HUES6 (cell line): ENCODE data around the gene GNB4.

ENCODE experiments used
- H3K27ac ChIP-seq: 2 replicates; pipeline ENCODE4 v1.7.0; 2013; ENCODE audit warnings: low read depth, mild to moderate bottlenecking, low read length, inconsistent platforms
- H3K27me3 ChIP-seq: 2 replicates; pipeline ENCODE4 v1.6.1; 2013; ENCODE audit warnings: low read length; ENCODE audit not compliant: control insufficient read depth, insufficient read depth
- H3K36me3 ChIP-seq: 2 replicates; pipeline ENCODE4 v1.6.1; 2013; ENCODE audit warnings: low read length; ENCODE audit not compliant: control insufficient read depth, insufficient read depth
- H3K4me1 ChIP-seq: 2 replicates; pipeline ENCODE4 v1.6.1; 2013; ENCODE audit warnings: low read length; ENCODE audit not compliant: control insufficient read depth, insufficient read depth
- H3K4me3 ChIP-seq: 2 replicates; pipeline ENCODE4 v1.5.1; 2013; ENCODE audit warnings: low read depth, low read length
- H3K9ac ChIP-seq: one replicate; pipeline ENCODE4 v1.6.1; 2013; ENCODE audit warnings: mild to moderate bottlenecking, low read length
- H3K9me3 ChIP-seq: 2 replicates; pipeline ENCODE4 v1.6.1; 2013; ENCODE audit warnings: low read depth, low read length; ENCODE audit not compliant: control insufficient read depth, insufficient read depth

GNB4 gene

DNA sequence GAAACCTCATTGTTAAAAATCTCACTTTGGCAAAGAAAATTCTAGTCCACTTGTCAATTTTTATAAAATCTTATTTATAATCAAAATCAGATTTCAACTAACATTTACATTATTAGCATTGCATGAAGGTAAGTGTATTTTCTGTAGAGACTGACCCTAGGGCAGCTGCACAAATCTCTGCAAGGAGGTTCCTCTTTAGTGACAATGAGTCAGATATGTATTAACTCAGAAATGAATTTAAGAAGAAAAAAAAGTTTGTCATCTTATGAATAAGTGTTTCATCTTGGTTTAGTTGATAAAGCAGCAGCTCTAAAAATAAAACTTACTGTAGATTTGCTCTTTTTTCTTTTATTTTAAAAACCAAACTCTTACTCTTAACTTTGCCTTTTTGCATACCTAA lies 9.0 kb upstream of the GNB4 start:
- no peak overlapping the region for H3K4me3 ChIP-seq
- no peak overlapping the region for H3K27ac ChIP-seq
- no peaks in the 10 kb centered on the region for H3K9me3 ChIP-seq
- no peaks in the 10 kb centered on the region for H3K36me3 ChIP-seq
- H3K27me3 ChIP-seq, result no peaks in the 10 kb centered on the region
- H3K4me1 ChIP-seq, result peaks cover 12% of the 10 kb centered on the region
- no peak overlapping the region for H3K9ac ChIP-seq

DNA sequence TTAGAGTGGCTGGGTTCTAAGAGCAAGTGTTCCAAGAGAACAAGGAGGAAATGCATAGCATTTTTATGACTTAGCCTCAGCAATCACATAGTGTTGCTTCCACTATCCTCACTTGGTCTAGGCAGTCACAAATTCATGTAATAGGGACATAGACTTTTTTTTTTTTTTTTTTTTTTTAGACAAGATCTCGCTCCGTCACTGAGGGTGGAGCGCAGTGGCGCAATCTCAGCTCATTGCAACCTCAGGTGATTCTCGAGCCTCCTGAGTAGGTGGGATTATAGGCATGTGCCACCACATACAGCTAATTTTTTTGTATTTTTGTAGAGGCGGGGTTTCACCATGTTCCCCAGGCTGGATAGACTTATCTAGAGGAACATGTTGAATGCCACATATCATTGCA lies 4.7 kb upstream of the GNB4 start:
- Histone ChIP-seq H3K4me1 (peaks cover 26% of the 10 kb centered on the region), H3K4me3 (no peak overlapping the region), H3K9me3 (no peaks in the 10 kb centered on the region), H3K36me3 (no peaks in the 10 kb centered on the region), H3K9ac (no peak overlapping the region), H3K27me3 (no peaks in the 10 kb centered on the region), H3K27ac (no peak overlapping the region)

- Histone ChIP-seq H3K9me3 (no peaks in the 10 kb centered on the region), H3K4me1 (peaks cover 26% of the 10 kb centered on the region), H3K27me3 (peaks cover 4% of the 10 kb centered on the region; the same call in 1 of the 2 replicates), H3K4me3 (no peak overlapping the region), H3K36me3 (no peaks in the 10 kb centered on the region), H3K9ac (no peak overlapping the region), H3K27ac (no peak overlapping the region)
Observed at GRCh38 chr3:179454887-179455286, 3.6 kb upstream of the GNB4 start.

DNA sequence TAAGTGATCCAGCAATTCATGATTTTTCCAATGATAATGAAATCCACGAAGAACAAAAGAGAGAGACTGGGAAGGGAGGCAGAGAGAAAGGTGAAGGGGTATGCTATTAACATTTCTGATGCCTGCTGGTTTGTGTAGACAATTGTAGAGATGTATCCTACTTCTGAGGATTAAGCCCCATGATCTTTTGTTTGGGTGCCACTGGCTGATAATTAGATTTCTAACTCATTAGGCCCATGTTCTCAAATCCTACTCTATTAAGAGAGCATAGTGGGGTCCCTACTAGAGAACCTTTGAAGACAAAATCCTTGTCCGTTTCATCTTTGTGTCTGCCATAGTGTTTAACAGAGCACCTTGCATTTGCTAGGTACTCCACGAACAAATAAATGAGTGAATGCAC lies 2.7 kb upstream of the GNB4 start:
- Histone ChIP-seq H3K9ac (no peak overlapping the region), H3K27ac (no peak overlapping the region), H3K9me3 (no peaks in the 10 kb centered on the region), H3K27me3 (peaks cover 4% of the 10 kb centered on the region; the same call in 1 of the 2 replicates), H3K4me3 (no peak overlapping the region), H3K4me1 (peaks cover 31% of the 10 kb centered on the region), H3K36me3 (no peaks in the 10 kb centered on the region)

GRCh38 chr3:179452872-179453271 lies 1.6 kb upstream of the GNB4 start:
- Histone ChIP-seq H3K9ac (no peak overlapping the region), H3K36me3 (no peaks in the 10 kb centered on the region), H3K9me3 (no peaks in the 10 kb centered on the region), H3K27me3 (peaks cover 4% of the 10 kb centered on the region; the same call in 1 of the 2 replicates), H3K4me3 (no peak overlapping the region), H3K4me1 (peaks cover 31% of the 10 kb centered on the region), H3K27ac (no peak overlapping the region)

DNA sequence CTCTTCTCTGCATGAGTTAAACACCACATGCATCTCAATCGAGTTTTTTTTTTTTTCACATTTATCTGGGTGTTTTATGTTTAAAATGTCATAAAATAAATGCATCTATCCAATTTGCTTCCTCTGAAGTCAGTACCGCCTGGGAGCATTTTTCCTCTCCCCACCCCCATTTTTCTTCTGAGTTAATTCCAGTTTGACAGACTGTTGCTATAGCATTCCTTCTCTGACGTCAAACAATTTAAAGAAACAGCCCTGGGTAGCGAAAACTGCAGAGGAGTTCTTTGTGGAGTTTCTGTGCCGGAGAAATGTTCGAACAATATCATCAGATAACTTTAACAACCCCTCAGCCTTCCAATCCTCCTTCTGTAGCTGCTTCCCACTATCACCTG lies 900 bp upstream of the GNB4 start:
- H3K27me3 ChIP-seq, result peaks cover 4% of the 10 kb centered on the region; the same call in 1 of the 2 replicates
- no peak overlapping the region for H3K9ac ChIP-seq
- peaks cover 31% of the 10 kb centered on the region for H3K4me1 ChIP-seq
- no peak overlapping the region for H3K27ac ChIP-seq
- peak overlapping the region; percentile 82 for H3K4me3 ChIP-seq
- H3K36me3 ChIP-seq, result no peaks in the 10 kb centered on the region
- no peaks in the 10 kb centered on the region for H3K9me3 ChIP-seq

GRCh38 chr3:179450901-179451264 lies 387 bp downstream of the GNB4 start:
- Histone ChIP-seq H3K4me1 (peaks cover 36% of the 10 kb centered on the region), H3K9ac (peak overlapping the region; percentile 75), H3K27me3 (peaks cover 4% of the 10 kb centered on the region; the same call in 1 of the 2 replicates), H3K9me3 (no peaks in the 10 kb centered on the region), H3K27ac (no peak overlapping the region), H3K4me3 (peak overlapping the region; percentile 82), H3K36me3 (no peaks in the 10 kb centered on the region)

DNA sequence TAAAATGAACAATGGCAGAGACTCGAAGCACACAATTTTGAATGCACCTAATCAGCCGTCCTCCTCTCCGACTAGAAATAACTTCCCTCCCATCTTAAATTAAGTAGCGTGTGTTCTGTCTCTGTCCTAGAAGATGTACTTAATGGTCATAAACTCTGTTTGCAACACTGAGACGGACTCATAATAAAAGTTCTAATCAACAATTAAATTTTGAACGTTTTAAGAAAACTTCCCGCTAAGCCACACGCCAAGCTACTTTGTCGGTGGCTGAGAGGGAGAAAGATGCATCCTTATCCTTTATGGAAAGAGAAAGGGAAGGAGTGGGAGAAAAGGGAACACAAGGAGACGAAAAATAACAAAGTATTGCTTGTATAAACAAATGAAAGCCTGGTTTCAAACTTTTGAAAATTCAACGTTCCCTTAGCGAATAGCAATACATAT lies 989 bp downstream of the GNB4 start:
- H3K27me3 ChIP-seq, result peaks cover 4% of the 10 kb centered on the region; the same call in 1 of the 2 replicates
- peak overlapping the region; percentile 75 for H3K9ac ChIP-seq
- peaks cover 32% of the 10 kb centered on the region for H3K4me1 ChIP-seq
- no peak overlapping the region for H3K27ac ChIP-seq
- no peaks in the 10 kb centered on the region for H3K9me3 ChIP-seq
- H3K36me3 ChIP-seq, result no peaks in the 10 kb centered on the region
- H3K4me3 ChIP-seq, result peak overlapping the region; percentile 82

- no peak overlapping the region for H3K27ac ChIP-seq
- H3K27me3 ChIP-seq, result peaks cover 4% of the 10 kb centered on the region; the same call in 1 of the 2 replicates
- peak overlapping the region; percentile 82 for H3K4me3 ChIP-seq
- H3K9ac ChIP-seq, result no peak overlapping the region
- H3K9me3 ChIP-seq, result no peaks in the 10 kb centered on the region
- H3K4me1 ChIP-seq, result peaks cover 28% of the 10 kb centered on the region
- H3K36me3 ChIP-seq, result no peaks in the 10 kb centered on the region
Observed at GRCh38 chr3:179449636-179450035, 1.6 kb downstream of the GNB4 start.

DNA sequence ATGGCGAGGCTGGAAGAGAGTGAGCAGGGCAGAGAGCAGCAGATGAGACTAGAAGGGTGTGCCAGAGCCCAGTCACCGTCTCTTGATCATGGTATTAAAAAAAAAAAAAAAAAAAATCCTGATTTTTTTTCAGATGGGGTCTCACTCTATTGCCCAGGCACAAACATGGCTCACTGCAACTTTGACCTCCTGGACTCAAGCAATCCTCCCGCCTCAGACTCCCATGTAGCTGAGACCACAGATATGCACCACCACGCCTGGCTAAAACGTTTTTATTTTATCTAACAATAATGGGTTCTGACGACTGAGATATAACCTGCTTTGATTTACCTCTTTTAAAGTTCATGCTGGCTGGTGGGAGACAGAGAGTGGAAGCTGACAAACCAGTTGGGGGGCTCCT lies 4.0 kb downstream of the GNB4 start:
- H3K4me1 ChIP-seq, result peaks cover 16% of the 10 kb centered on the region; the same call in 1 of the 2 replicates
- H3K27ac ChIP-seq, result no peak overlapping the region
- H3K4me3 ChIP-seq, result no peak overlapping the region
- H3K9ac ChIP-seq, result no peak overlapping the region
- H3K36me3 ChIP-seq, result no peaks in the 10 kb centered on the region
- H3K27me3 ChIP-seq, result peaks cover 4% of the 10 kb centered on the region; the same call in 1 of the 2 replicates
- H3K9me3 ChIP-seq, result no peaks in the 10 kb centered on the region

DNA sequence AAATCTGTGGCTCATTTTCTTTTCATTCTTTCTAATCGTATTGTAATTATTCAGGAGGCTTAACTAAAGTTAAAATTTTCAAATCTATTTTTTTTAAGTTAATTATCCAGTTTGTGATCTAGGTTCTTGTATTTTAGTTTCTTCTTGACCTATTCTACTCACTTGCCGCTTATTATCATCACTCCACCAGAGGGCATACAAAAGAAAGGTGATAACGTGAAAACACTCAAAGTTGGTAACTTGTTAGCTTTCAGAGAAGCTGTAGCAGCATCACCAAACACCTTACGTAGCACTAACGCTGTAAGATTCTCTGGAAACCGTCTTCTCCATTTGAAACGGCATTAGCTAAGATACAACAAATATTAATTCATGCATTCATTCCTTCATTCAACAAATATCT lies 4.8 kb downstream of the GNB4 start:
- H3K9me3 ChIP-seq, result no peaks in the 10 kb centered on the region
- H3K4me1 ChIP-seq, result peaks cover 10% of the 10 kb centered on the region; the same call in 1 of the 2 replicates
- no peak overlapping the region for H3K4me3 ChIP-seq

DNA sequence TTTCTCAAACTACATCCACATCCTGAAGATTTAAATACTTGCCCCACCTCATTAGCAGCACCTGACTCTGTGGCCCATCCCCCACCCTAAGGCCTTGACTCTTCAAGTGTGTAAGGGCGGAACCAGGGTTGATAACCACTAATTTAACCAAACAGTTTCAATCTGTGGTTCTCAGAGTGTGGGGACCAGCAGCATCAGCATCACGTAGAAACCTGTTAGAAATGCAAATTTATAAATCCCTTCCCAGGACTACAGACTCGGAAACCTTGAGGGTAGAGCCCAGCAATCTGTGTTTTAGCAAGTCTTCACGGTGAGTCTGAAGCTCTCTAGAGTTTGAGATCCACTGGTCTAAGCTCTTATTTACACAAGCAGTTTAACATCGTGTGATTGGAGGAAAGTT lies 12.4 kb downstream of the GNB4 start:
- Histone ChIP-seq H3K4me3 (no peak overlapping the region), H3K4me1 (peaks cover 13% of the 10 kb centered on the region), H3K36me3 (no peaks in the 10 kb centered on the region), H3K27me3 (no peaks in the 10 kb centered on the region), H3K9ac (no peak overlapping the region), H3K9me3 (no peaks in the 10 kb centered on the region), H3K27ac (no peak overlapping the region)

More for the DNA sequence above, 4.8 kb downstream of the GNB4 start:
- Histone ChIP-seq H3K27me3 (peaks cover 4% of the 10 kb centered on the region; the same call in 1 of the 2 replicates), H3K36me3 (no peaks in the 10 kb centered on the region), H3K9ac (no peak overlapping the region), H3K27ac (no peak overlapping the region)
